Transverse colon (tissue), 4 donors: ENCODE data around the gene NR1H2.

Experiments
- POLR2AphosphoS5 ChIP-seq, 3 donors: sonication (generic); formaldehyde crosslinking; IDR thresholded peaks; one replicate each; pipeline ENCODE4 v1.6.1; 2016; ENCODE audit warnings: antibody characterized with exemption in 3 of 3
- TF ChIP-seq, protein P1 (sequence below), 5 experiments: fragments of 200-600 bp in 3 of 5; fragments of 450-650 bp in 2 of 5; sonication (generic) in 3 of 5; IDR thresholded peaks; 1 replicate in 2 of 5; 2 replicates in 3 of 5; pipeline ENCODE4 v1.5.1; 2016 to 2017; ENCODE audit warnings: antibody characterized with exemption in 5 of 5, inconsistent platforms in 3 of 5, mild to moderate bottlenecking in 2 of 5, moderate library complexity in 1 of 5

DNA sequence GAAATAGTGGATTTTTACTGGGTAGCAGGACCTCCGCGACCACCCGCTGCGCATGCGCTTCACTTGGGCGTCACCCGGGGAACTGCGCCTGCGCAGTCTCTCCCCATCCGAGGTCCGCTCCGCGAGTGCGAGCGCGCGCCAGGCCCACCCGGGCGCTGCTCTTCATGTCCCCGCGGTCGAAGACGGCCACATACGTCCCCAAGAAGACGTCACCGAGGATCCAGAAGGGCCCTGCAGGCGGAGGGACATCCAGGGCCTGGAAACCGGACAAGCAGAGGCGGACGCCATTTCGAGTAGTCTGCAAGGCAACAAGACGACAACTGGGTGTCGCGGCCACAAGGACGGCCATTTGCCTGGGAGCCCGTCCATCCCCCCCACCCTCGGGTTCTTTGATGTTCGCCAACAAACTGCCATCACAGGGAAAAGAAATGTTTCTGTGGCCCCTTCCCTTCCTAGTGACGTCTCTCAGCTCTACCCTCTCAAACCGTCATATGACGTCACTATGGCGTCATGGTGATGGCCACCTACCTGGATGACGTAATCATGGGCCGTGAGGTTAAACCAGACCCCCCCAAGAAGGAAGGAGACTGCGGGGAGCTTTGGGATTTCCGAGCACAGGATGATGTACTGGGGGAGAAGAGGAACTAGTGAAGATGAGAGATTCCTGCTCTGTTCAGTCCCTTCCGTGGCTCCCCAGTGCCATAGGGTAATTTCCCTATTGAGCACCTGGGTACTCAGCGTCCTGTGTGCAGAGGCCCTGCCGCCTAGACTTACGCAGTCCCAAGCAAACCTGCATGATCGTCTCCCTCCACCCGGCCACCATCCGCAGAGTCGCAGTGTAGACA is 17.6 kb upstream of the NR1H2 start:
- TF ChIP-seq, protein P1, sequence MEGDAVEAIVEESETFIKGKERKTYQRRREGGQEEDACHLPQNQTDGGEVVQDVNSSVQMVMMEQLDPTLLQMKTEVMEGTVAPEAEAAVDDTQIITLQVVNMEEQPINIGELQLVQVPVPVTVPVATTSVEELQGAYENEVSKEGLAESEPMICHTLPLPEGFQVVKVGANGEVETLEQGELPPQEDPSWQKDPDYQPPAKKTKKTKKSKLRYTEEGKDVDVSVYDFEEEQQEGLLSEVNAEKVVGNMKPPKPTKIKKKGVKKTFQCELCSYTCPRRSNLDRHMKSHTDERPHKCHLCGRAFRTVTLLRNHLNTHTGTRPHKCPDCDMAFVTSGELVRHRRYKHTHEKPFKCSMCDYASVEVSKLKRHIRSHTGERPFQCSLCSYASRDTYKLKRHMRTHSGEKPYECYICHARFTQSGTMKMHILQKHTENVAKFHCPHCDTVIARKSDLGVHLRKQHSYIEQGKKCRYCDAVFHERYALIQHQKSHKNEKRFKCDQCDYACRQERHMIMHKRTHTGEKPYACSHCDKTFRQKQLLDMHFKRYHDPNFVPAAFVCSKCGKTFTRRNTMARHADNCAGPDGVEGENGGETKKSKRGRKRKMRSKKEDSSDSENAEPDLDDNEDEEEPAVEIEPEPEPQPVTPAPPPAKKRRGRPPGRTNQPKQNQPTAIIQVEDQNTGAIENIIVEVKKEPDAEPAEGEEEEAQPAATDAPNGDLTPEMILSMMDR (IDR thresholded peaks at IDR 0.05): no peak
- TF ChIP-seq POLR2AphosphoS5 (IDR thresholded peaks at IDR 0.05): peak; percentile 14 to 75 (median 67)
